ENCODE measurements around the gene SUFU.

Gene SUFU

GRCh38 chr10:102674566-102674965, 170.8 kb downstream of the SUFU start:
- no peak for DNase-seq (ENCODE audit: low read depth)

- no peak for DNase-seq (ENCODE audit: low read depth)
Observed at GRCh38 chr10:102675011-102675665, 171.4 kb downstream of the SUFU start.

GRCh38 chr10:102675666-102676533, 172.1 kb downstream of the SUFU start:
- DNase-seq (ENCODE audit: low read depth): no peak

GRCh38 chr10:102676534-102677315, 173.0 kb downstream of the SUFU start:
- no peak for DNase-seq (ENCODE audit: low read depth)

GRCh38 chr10:102677331-102678067, 173.7 kb downstream of the SUFU start:
- no peak for DNase-seq (ENCODE audit: low read depth)

- DNase-seq (ENCODE audit: low read depth): no peak
Observed at GRCh38 chr10:102678068-102678400, 174.3 kb downstream of the SUFU start.

GRCh38 chr10:102678842-102679289, 175.1 kb downstream of the SUFU start:
- DNase-seq (ENCODE audit: low read depth): no peak

- no peak for DNase-seq (ENCODE audit: low read depth)
Observed at GRCh38 chr10:102679596-102679995, 175.8 kb downstream of the SUFU start.

GRCh38 chr10:102681696-102682095, 177.9 kb downstream of the SUFU start:
- DNase-seq (ENCODE audit: low read depth): no peak

GRCh38 chr10:102682416-102682815, 178.6 kb downstream of the SUFU start:
- no peak for DNase-seq (ENCODE audit: low read depth)

- no peak for DNase-seq (ENCODE audit: low read depth)
Observed at GRCh38 chr10:102682981-102683380, 179.2 kb downstream of the SUFU start.

Data from activated T-cell treated with anti-CD3 and anti-CD28 coated beads for 24 hours (primary cell).